Stimulated activated CD8-positive, alpha-beta memory T cell treated with anti-CD3 and anti-CD28 coated beads, Interleukin-2, amount 100 ng/mL, for 1 hour (primary cell): ENCODE measurements around the gene FAU.
"Not testable (repeated sequence)": the region's sequence is repeated elsewhere in the genome, so short reads cannot be mapped to it uniquely, and the experiment has no call there.

Experiments used
- DNase-seq, 2 donors: peaks; one replicate each; pipeline ENCODE4 v3.0.0-alpha.2; 2020; ENCODE audit warnings: low read depth in 2 of 2

The FAU gene

GRCh38 chr11:65120831-65121230 is 1.1 kb downstream of the FAU start:
- DNase-seq: no peak

GRCh38 chr11:65119670-65119995 is 2.3 kb downstream of the FAU start:
- DNase-seq: no peak

- DNase-seq: not testable (repeated sequence)
Observed at GRCh38 chr11:65118891-65119669, 2.9 kb downstream of the FAU start.

- no peak for DNase-seq
Observed at GRCh38 chr11:65118097-65118837, 3.7 kb downstream of the FAU start.

- peak; percentile 100 for DNase-seq
Observed at GRCh38 chr11:65117206-65118096, 4.5 kb downstream of the FAU start, which contains the start of gene ZNHIT2. TSS of gene ZNHIT2 (minus strand) at chr11:65117701. CDS start at chr11:65117653, 48 bp downstream.

GRCh38 chr11:65116370-65117205 is 5.3 kb downstream of the FAU start:
- no peak for DNase-seq

GRCh38 chr11:65115361-65116082 is 6.4 kb downstream of the FAU start:
- no peak for DNase-seq

GRCh38 chr11:65114538-65115171 is 7.3 kb downstream of the FAU start:
- DNase-seq: no peak

- DNase-seq: no peak
Observed at GRCh38 chr11:65113839-65114238, 8.1 kb downstream of the FAU start.

- DNase-seq: no peak
Observed at GRCh38 chr11:65113361-65113756, 8.6 kb downstream of the FAU start.

- DNase-seq: peak; percentile 49 to 52
Observed at GRCh38 chr11:65112546-65113360, 9.2 kb downstream of the FAU start.

GRCh38 chr11:65111744-65112545 is 10.0 kb downstream of the FAU start, which contains the start of gene TM7SF2:
TSS of gene TM7SF2 (plus strand) at chr11:65111872. CDS start at chr11:65112016, 144 bp downstream.
- DNase-seq: peak; percentile 80 to 89

- DNase-seq: no peak
Observed at GRCh38 chr11:65111159-65111743, 10.7 kb downstream of the FAU start.

GRCh38 chr11:65110354-65110861 is 11.5 kb downstream of the FAU start:
- peak; percentile 91 to 94 for DNase-seq

GRCh38 chr11:65109231-65110198 is 12.4 kb downstream of the FAU start:
- DNase-seq: no peak

GRCh38 chr11:65108469-65109123 is 13.3 kb downstream of the FAU start:
- no peak for DNase-seq
